ENCODE results near the gene ATXN10. TPM values are rescaled to one million over a fixed set of nuclear protein-coding genes. Genes with fewer than 3 reads are reported as not detected.
A peak's percentile ranks its signal among the peaks of the same experiment; 100 is the strongest.

ATXN10 gene
- total RNA-seq, 1 experiment from 2014 or later = 135 TPM

DNA sequence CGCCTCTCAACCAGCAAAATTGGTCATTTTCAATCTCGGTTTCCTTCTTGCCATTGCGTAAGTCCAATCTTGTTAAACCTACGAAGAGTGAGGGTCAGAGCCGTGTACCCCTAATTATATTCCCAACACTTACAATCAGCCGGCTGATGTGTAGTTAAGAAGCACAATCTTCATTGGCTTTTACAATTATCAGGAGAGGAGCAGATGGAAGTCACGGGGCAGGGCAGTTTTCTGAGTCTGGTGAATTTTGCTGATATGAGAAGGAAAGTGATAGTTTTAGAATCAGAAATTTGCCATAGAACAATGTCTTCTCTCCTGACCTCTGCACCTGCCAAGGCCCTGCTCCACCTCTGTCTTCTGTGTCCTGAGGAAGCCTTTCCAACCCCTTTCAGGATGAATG is 35.0 kb upstream of the ATXN10 start:
- POLR2A ChIA-PET = no interaction called here
- RAD21 ChIA-PET (ENCODE audit: low non-redundant PET in 1 of 2, low total read pairs in 2 of 2, uncharacterized antibody in 2 of 2, unreplicated experiment in 2 of 2) = no interaction called here
- Histone ChIP-seq H2AFZ (ENCODE audit: low read depth, low read length, poor library complexity, severe bottlenecking) (no peak overlapping the region), H3K9me2 (ENCODE audit: insufficient read depth) (no peaks in the 10 kb centered on the region), H3K27me3 (ENCODE audit: insufficient read depth, low read length) (no peaks in the 10 kb centered on the region), H4K20me1 (ENCODE audit: insufficient read depth) (no peaks in the 10 kb centered on the region), H3K79me2 (ENCODE audit: insufficient read depth, low read length) (no peaks in the 10 kb centered on the region), H3K27ac (ENCODE audit: low read depth, low read length) (no peak overlapping the region), H3K4me1 (ENCODE audit: control insufficient read depth in 1 of 2, insufficient read depth in 2 of 2, low read length in 2 of 2) (peaks cover 18 to 33% of the 10 kb centered on the region in 2 experiments), H3K36me3 (ENCODE audit: control insufficient read depth in 1 of 2, insufficient read depth in 2 of 2, low read length in 2 of 2) (no peaks in the 10 kb centered on the region), H3K4me2 (ENCODE audit: low read length) (no peak overlapping the region), H3K9ac (ENCODE audit: low read length) (no peak overlapping the region), H3K4me3 (replicated peaks in 1 of 2; ENCODE audit: low read depth in 1 of 2, low read length in 2 of 2) (no peak overlapping the region), H3K9me3 (ENCODE audit: control insufficient read depth in 1 of 2, insufficient read depth in 1 of 2, low read depth in 1 of 2, low read length in 2 of 2) (no peaks in the 10 kb centered on the region)
- no TSS peak for BruUV-seq (replicated peaks)
- CTCF ChIA-PET = no interaction called here
- ATAC-seq (no peak), DNase-seq (ENCODE audit: low read depth, low spot score) (no peak)
- no peak for TF ChIP-seq SIN3A (IDR thresholded peaks at IDR 0.05; ENCODE audit: low read depth)
- TF ChIP-seq RAD21 (IDR thresholded peaks at IDR 0.05; ENCODE audit: low read depth) = no peak
- no peak for TF ChIP-seq POLR2A (IDR thresholded peaks at IDR 0.05; ENCODE audit: borderline replicate concordance, extremely low read depth, insufficient read depth, insufficient read length)
- intact Hi-C loops (cut with micrococcal nuclease) = no loop called here

DNA sequence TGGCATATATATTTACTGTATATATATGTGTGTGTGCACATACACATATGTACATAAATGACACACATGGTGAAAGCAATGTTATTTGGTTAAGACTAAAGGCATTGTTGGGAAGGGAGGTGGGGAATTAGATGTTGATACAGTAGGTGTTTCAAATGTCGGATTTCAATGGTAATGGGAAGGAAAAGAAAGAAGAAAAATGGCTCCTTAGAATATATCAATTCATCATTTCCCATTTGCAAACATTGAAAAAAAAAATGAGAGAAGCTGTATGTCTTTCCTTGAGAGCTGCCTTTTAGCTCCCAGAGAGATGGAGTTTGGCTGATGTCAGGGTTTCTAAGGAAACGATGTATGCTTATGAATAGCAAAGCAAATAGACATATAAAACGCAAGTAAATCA is 33.4 kb upstream of the ATXN10 start:
- H4K20me1 ChIP-seq (ENCODE audit: insufficient read depth) = no peaks in the 10 kb centered on the region
- peak overlapping the region; percentile 19 for H2AFZ ChIP-seq (ENCODE audit: low read depth, low read length, poor library complexity, severe bottlenecking)
- H3K9me2 ChIP-seq (ENCODE audit: insufficient read depth) = no peaks in the 10 kb centered on the region
- peak overlapping the region; percentile 61; the same call in 1 of the 2 replicates for H3K9ac ChIP-seq (ENCODE audit: low read length)
- no peak for ATAC-seq
- RAD21 ChIA-PET (ENCODE audit: low non-redundant PET in 1 of 2, low total read pairs in 2 of 2, uncharacterized antibody in 2 of 2, unreplicated experiment in 2 of 2) = interaction anchor here in 1 of 2 experiments (0.6 kb wide), 1 partner anchor 198 kb away, joined by 4 read pairs; no protein-coding TSS in a partner anchor
- no peak for DNase-seq (ENCODE audit: low read depth, low spot score)
- no TSS peak for BruUV-seq (replicated peaks)
- H3K4me2 ChIP-seq (ENCODE audit: low read length) = peak overlapping the region; percentile 71; the same call in 1 of the 2 replicates
- intact Hi-C loops (cut with micrococcal nuclease) = loop anchor here (2.0 kb wide), 1 partner anchor 59 kb away; no protein-coding TSS in a partner anchor
- no peaks in the 10 kb centered on the region for H3K9me3 ChIP-seq (ENCODE audit: control insufficient read depth in 1 of 2, insufficient read depth in 1 of 2, low read depth in 1 of 2, low read length in 2 of 2)
- CTCF ChIA-PET = no interaction called here
- no peak overlapping the region for H3K4me3 ChIP-seq (replicated peaks in 1 of 2; ENCODE audit: low read depth in 1 of 2, low read length in 2 of 2)
- peak overlapping the region; percentile 49; the same call in 1 of the 2 replicates for H3K27ac ChIP-seq (ENCODE audit: low read depth, low read length)
- POLR2A ChIA-PET = interaction anchor here (1.9 kb wide), 1 partner anchor 12 kb away, joined by 6 read pairs; no protein-coding TSS in a partner anchor
- no peaks in the 10 kb centered on the region for H3K79me2 ChIP-seq (ENCODE audit: insufficient read depth, low read length)
- peaks cover 18 to 32% of the 10 kb centered on the region in 2 experiments for H3K4me1 ChIP-seq (ENCODE audit: control insufficient read depth in 1 of 2, insufficient read depth in 2 of 2, low read length in 2 of 2)
- no peaks in the 10 kb centered on the region for H3K27me3 ChIP-seq (ENCODE audit: insufficient read depth, low read length)
- no peaks in the 10 kb centered on the region for H3K36me3 ChIP-seq (ENCODE audit: control insufficient read depth in 1 of 2, insufficient read depth in 2 of 2, low read length in 2 of 2)
- TF ChIP-seq ZFX (IDR thresholded peaks at IDR 0.05) (no peak), POLR2A (IDR thresholded peaks at IDR 0.05; ENCODE audit: borderline replicate concordance, extremely low read depth, insufficient read depth, insufficient read length) (no peak), CEBPB (IDR thresholded peaks at IDR 0.05; ENCODE audit: low read depth) (no peak), EZH2 (IDR thresholded peaks at IDR 0.05) (no peak), SIN3A (IDR thresholded peaks at IDR 0.05; ENCODE audit: low read depth) (no peak), SRF (IDR thresholded peaks at IDR 0.05; ENCODE audit: low read depth) (no peak), EZH2phosphoT487 (IDR thresholded peaks at IDR 0.05; ENCODE audit: borderline replicate concordance) (no peak)
- TF ChIP-seq, protein P1, sequence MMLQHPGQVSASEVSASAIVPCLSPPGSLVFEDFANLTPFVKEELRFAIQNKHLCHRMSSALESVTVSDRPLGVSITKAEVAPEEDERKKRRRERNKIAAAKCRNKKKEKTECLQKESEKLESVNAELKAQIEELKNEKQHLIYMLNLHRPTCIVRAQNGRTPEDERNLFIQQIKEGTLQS (IDR thresholded peaks at IDR 0.05) = no peak
- TF ChIP-seq, protein P2, sequence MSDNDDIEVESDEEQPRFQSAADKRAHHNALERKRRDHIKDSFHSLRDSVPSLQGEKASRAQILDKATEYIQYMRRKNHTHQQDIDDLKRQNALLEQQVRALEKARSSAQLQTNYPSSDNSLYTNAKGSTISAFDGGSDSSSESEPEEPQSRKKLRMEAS (IDR thresholded peaks at IDR 0.05) = no peak
- TF ChIP-seq, protein P3, sequence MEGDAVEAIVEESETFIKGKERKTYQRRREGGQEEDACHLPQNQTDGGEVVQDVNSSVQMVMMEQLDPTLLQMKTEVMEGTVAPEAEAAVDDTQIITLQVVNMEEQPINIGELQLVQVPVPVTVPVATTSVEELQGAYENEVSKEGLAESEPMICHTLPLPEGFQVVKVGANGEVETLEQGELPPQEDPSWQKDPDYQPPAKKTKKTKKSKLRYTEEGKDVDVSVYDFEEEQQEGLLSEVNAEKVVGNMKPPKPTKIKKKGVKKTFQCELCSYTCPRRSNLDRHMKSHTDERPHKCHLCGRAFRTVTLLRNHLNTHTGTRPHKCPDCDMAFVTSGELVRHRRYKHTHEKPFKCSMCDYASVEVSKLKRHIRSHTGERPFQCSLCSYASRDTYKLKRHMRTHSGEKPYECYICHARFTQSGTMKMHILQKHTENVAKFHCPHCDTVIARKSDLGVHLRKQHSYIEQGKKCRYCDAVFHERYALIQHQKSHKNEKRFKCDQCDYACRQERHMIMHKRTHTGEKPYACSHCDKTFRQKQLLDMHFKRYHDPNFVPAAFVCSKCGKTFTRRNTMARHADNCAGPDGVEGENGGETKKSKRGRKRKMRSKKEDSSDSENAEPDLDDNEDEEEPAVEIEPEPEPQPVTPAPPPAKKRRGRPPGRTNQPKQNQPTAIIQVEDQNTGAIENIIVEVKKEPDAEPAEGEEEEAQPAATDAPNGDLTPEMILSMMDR (IDR thresholded peaks at IDR 0.05 in 2 of 3, conservative IDR thresholded peaks at IDR 0.05 in 1 of 3; ENCODE audit: borderline replicate concordance in 1 of 3, insufficient read depth in 1 of 3, low read depth in 2 of 3, low read length in 2 of 3) = no peak
- TF ChIP-seq, protein P4, sequence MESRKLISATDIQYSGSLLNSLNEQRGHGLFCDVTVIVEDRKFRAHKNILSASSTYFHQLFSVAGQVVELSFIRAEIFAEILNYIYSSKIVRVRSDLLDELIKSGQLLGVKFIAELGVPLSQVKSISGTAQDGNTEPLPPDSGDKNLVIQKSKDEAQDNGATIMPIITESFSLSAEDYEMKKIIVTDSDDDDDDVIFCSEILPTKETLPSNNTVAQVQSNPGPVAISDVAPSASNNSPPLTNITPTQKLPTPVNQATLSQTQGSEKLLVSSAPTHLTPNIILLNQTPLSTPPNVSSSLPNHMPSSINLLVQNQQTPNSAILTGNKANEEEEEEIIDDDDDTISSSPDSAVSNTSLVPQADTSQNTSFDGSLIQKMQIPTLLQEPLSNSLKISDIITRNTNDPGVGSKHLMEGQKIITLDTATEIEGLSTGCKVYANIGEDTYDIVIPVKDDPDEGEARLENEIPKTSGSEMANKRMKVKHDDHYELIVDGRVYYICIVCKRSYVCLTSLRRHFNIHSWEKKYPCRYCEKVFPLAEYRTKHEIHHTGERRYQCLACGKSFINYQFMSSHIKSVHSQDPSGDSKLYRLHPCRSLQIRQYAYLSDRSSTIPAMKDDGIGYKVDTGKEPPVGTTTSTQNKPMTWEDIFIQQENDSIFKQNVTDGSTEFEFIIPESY (IDR thresholded peaks at IDR 0.05; ENCODE audit: extremely low read depth, insufficient replicate concordance, low read length) = no peak
